Skeletal muscle tissue (tissue), 4 donors: Measurements from ENCODE around the gene PTPRT. TPM values are rescaled to one million over a fixed set of nuclear protein-coding genes. Genes with fewer than 3 reads are reported as not detected.

Source experiments
- H3K27ac ChIP-seq: one replicate; pipeline ENCODE4 v1.7.0; 2013; ENCODE audit warnings: mild to moderate bottlenecking, low read depth, low read length, inconsistent platforms
- H3K27me3 ChIP-seq, 3 donors: one replicate each; pipeline ENCODE4 v1.7.0; 2013; ENCODE audit warnings: low read length in 3 of 3; ENCODE audit not compliant: control insufficient read depth in 3 of 3, insufficient read depth in 3 of 3
- H3K36me3 ChIP-seq, 3 donors: one replicate each; pipeline ENCODE4 v1.7.0; 2013; ENCODE audit warnings: low read length in 3 of 3; ENCODE audit not compliant: control insufficient read depth in 3 of 3, insufficient read depth in 3 of 3
- H3K4me1 ChIP-seq, 3 donors: one replicate each; pipeline ENCODE4 v1.7.0; 2013; ENCODE audit warnings: low read length in 3 of 3, mild to moderate bottlenecking in 3 of 3; ENCODE audit not compliant: control insufficient read depth in 3 of 3, insufficient read depth in 3 of 3
- H3K4me3 ChIP-seq, 3 donors: one replicate each; pipeline ENCODE4 v1.7.0; 2013; ENCODE audit warnings: low read length in 3 of 3
- H3K9ac ChIP-seq, 3 donors: one replicate each; pipeline ENCODE4 v1.7.0; 2013; ENCODE audit warnings: low read length in 3 of 3, mild to moderate bottlenecking in 3 of 3, moderate library complexity in 2 of 3, low read depth in 1 of 3
- H3K9me3 ChIP-seq, 3 donors: one replicate each; pipeline ENCODE4 v1.7.0; 2013; ENCODE audit warnings: low read length in 3 of 3; ENCODE audit not compliant: control insufficient read depth in 3 of 3
- total RNA-seq: library from RNA; depleted of rRNA; stranded (reverse); fragments of >200 nt; gene quantifications from one replicate; pipeline ENCODE4 v1.2.3, GENCODE V29; 2014
- donor health status: Osteomylitis.

The PTPRT gene
- total RNA-seq, 1 donor from 2014 or later, result 1.0 TPM

GRCh38 chr20:42549496-42549895, 640.2 kb downstream of the PTPRT start:
- no peaks in the 10 kb centered on the region for H3K36me3 ChIP-seq
- H3K27me3 ChIP-seq, result no peaks in the 10 kb centered on the region
- no peak overlapping the region for H3K27ac ChIP-seq
- no peaks in the 10 kb centered on the region for H3K9me3 ChIP-seq
- no peak overlapping the region for H3K4me3 ChIP-seq
- H3K4me1 ChIP-seq, result no peaks in the 10 kb centered on the region
- no peak overlapping the region for H3K9ac ChIP-seq

DNA sequence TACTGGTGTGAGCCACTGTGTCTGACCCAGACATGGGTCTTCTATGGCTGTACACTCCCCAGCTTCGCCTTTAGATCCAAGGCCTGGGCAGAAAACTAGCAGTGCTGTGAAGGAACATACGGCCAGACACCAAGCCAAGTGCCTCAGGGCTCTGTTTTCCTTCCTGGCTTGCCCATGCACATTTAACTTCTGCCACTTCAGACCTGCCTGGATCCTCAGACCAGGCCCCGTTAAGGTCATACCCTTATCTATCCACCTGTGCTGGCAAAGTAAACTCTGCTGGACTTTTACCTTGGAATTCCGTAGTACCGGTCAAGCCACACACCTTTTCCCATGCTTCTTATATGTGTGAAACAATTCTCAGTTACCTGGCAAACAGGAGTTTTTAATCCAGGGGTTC, 644.8 kb downstream of the PTPRT start:
- no peaks in the 10 kb centered on the region for H3K4me1 ChIP-seq
- no peak overlapping the region for H3K9ac ChIP-seq
- H3K27ac ChIP-seq, result no peak overlapping the region
- H3K36me3 ChIP-seq, result no peaks in the 10 kb centered on the region
- no peaks in the 10 kb centered on the region for H3K27me3 ChIP-seq
- no peak overlapping the region for H3K4me3 ChIP-seq
- no peaks in the 10 kb centered on the region for H3K9me3 ChIP-seq

DNA sequence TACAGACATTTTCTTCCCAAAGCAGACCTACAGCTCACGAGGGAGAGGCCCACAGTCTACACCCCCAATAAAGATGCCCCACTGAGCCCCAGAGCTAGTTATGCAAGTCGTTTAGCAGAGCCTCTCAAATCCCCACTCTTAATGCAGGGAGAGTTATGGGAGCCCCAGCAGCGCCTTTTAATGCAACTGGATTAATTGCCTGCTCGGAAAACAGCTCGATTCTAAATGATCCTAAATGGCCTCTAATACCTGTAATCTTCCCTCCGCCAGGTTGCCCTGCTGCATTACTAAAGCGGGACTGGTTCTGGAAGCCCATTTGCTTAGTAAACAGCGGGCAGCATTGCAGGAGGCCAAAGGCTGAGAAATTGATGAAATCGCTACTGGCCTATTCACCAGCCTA, 656.9 kb downstream of the PTPRT start:
- no peak overlapping the region for H3K27ac ChIP-seq
- H3K4me3 ChIP-seq, result no peak overlapping the region
- H3K36me3 ChIP-seq, result no peaks in the 10 kb centered on the region
- H3K9ac ChIP-seq, result no peak overlapping the region
- H3K4me1 ChIP-seq, result no peaks in the 10 kb centered on the region
- H3K27me3 ChIP-seq, result no peaks in the 10 kb centered on the region
- H3K9me3 ChIP-seq, result no peaks in the 10 kb centered on the region

DNA sequence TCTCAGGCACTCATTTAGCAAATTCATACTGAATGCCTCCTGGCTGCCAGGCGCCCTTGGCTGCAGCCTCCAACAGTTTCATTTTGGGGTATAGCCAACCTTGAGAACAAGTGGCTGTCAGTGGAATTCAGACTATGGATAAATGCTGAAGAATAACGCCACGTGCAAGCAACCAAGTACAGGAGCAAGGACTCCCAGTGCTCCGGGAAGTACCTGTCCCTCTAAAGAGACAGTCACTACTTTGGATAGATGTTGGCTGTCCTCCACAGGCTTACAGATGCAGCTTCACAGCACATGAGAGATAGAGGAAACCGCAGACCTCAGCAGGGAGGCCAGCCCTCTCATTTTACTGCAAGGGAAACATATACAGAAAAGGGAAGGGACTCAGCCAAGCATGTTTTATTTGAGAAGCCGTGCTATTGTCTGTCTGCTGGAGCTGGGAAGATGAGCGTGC, 658.2 kb downstream of the PTPRT start:
- no peaks in the 10 kb centered on the region for H3K27me3 ChIP-seq
- no peak overlapping the region for H3K4me3 ChIP-seq
- H3K9ac ChIP-seq, result no peak overlapping the region

DNA sequence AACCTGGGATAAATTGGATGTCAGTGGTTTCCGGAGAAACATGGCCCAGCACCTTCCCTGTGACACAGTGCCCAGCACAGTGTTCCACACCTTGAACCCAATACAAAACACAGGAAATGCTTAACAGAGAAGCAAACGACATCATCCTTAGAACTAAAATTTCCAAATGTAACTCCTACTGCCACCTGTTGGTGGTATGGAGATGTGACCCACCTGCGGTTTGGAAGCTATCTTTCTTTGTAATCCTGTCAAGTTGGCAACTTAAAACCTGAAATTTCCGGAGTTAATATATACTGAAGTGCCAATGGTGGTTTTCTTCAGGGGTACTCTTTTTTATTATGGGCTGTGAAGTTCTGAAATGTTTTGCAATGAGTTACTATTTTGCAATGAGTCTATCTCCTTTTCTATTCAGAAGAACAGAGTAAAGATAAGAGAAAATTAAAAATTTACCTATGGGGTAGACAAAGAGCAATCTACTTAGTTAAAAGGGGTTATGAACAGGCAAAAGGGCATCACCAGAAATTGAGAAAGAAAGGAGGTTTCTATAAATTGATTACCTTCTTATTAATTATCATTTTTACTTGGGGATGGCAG, 658.8 kb downstream of the PTPRT start:
- Histone ChIP-seq H3K4me1 (no peaks in the 10 kb centered on the region), H3K27ac (no peak overlapping the region), H3K9ac (no peak overlapping the region), H3K4me3 (no peak overlapping the region), H3K9me3 (no peaks in the 10 kb centered on the region), H3K36me3 (no peaks in the 10 kb centered on the region), H3K27me3 (no peaks in the 10 kb centered on the region)

More for the DNA sequence above, 658.2 kb downstream of the PTPRT start:
- H3K9me3 ChIP-seq, result no peaks in the 10 kb centered on the region
- H3K27ac ChIP-seq, result no peak overlapping the region
- H3K36me3 ChIP-seq, result no peaks in the 10 kb centered on the region
- H3K4me1 ChIP-seq, result no peaks in the 10 kb centered on the region

- Histone ChIP-seq H3K4me3 (no peak overlapping the region), H3K9ac (no peak overlapping the region), H3K4me1 (no peaks in the 10 kb centered on the region), H3K27ac (no peak overlapping the region), H3K36me3 (no peaks in the 10 kb centered on the region), H3K27me3 (no peaks in the 10 kb centered on the region), H3K9me3 (no peaks in the 10 kb centered on the region)
Measured at GRCh38 chr20:42530191-42530590, 659.5 kb downstream of the PTPRT start.

DNA sequence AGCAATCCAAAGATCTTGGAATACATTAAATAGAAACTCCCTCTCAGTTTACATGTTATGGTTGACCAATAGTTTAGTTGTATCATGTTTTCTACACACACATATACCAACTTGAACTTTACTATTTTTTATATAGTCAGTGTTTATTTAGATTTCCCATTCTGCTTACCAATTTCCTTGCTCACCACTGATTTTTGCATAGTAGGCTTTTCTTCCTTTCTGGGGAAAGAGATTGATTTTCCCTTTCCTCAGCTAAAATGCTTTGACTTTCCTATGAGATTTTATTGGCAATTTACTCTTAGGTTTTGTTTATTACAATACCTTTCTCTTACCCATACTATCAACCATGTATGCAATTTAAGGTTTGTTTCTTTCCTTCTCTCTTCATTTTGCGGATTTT, 665.6 kb downstream of the PTPRT start:
- Histone ChIP-seq H3K27ac (no peak overlapping the region), H3K4me3 (no peak overlapping the region), H3K36me3 (no peaks in the 10 kb centered on the region), H3K4me1 (no peaks in the 10 kb centered on the region), H3K27me3 (no peaks in the 10 kb centered on the region), H3K9ac (no peak overlapping the region), H3K9me3 (no peaks in the 10 kb centered on the region)

GRCh38 chr20:42516692-42517091, 673.0 kb downstream of the PTPRT start:
- H3K36me3 ChIP-seq, result no peaks in the 10 kb centered on the region
- H3K9ac ChIP-seq, result no peak overlapping the region
- H3K4me1 ChIP-seq, result no peaks in the 10 kb centered on the region
- no peaks in the 10 kb centered on the region for H3K27me3 ChIP-seq
- H3K4me3 ChIP-seq, result no peak overlapping the region
- H3K9me3 ChIP-seq, result no peaks in the 10 kb centered on the region
- no peak overlapping the region for H3K27ac ChIP-seq

- Histone ChIP-seq H3K27ac (no peak overlapping the region), H3K36me3 (no peaks in the 10 kb centered on the region), H3K4me3 (no peak overlapping the region), H3K4me1 (no peaks in the 10 kb centered on the region), H3K9ac (no peak overlapping the region), H3K27me3 (no peaks in the 10 kb centered on the region), H3K9me3 (no peaks in the 10 kb centered on the region)
Measured at GRCh38 chr20:42510686-42511085, 679.0 kb downstream of the PTPRT start.

DNA sequence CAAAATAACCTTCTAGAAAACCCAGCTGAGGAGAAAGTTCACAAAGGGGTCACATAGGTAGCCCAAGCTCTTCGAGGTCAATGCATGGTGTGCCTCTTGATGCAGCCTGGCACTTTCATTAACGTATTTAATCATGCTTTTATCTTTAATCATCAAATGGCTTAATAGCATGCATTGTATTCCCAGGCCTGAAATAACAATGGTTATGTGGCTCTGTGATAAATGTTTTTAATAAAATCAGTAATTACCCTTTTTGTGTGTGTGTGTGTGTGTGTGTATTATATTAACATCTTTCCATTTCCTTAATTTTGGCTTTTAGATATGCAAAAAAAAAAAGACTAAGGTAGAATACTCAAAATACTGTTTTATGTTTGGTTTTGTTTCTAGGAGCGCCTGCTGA, 681.8 kb downstream of the PTPRT start:
- Histone ChIP-seq H3K27me3 (no peaks in the 10 kb centered on the region), H3K36me3 (no peaks in the 10 kb centered on the region), H3K27ac (no peak overlapping the region), H3K9ac (no peak overlapping the region), H3K4me1 (no peaks in the 10 kb centered on the region), H3K9me3 (no peaks in the 10 kb centered on the region), H3K4me3 (no peak overlapping the region)
